DMS 273 (cell line): ENCODE data around the gene SCPEP1.
"Not testable (repeated sequence)": the region's sequence is repeated elsewhere in the genome, so short reads cannot be mapped to it uniquely, and the experiment has no call there.

Experiments
- DNase-seq: peaks from one replicate; lab custom pipeline; 2025; ENCODE audit not compliant: unreplicated experiment; lab: John Stamatoyannopoulos, UW

The SCPEP1 gene

GRCh38 chr17:56960596-56961538 lies 17.1 kb upstream of the SCPEP1 start, which contains the start of gene COIL:
Gene COIL (minus strand): TSS chr17:56961050. CDS start chr17:56961019, 31 bp downstream.
- peak; percentile 98 for DNase-seq

- not testable (repeated sequence) for DNase-seq
Measured at GRCh38 chr17:56965241-56965640, 12.7 kb upstream of the SCPEP1 start.

- DNase-seq = not testable (repeated sequence)
Measured at GRCh38 chr17:56965681-56966080, 12.2 kb upstream of the SCPEP1 start.

GRCh38 chr17:56966338-56966737 lies 11.6 kb upstream of the SCPEP1 start:
- no peak for DNase-seq

GRCh38 chr17:56970974-56971373 lies 7.0 kb upstream of the SCPEP1 start:
- no peak for DNase-seq

- no peak for DNase-seq
Measured at GRCh38 chr17:56972111-56972730, 5.7 kb upstream of the SCPEP1 start.

GRCh38 chr17:56973520-56973919 lies 4.4 kb upstream of the SCPEP1 start:
- no peak for DNase-seq

- no peak for DNase-seq
Measured at GRCh38 chr17:56974055-56974454, 3.9 kb upstream of the SCPEP1 start.

GRCh38 chr17:56975656-56976055 lies 2.3 kb upstream of the SCPEP1 start:
- no peak for DNase-seq

GRCh38 chr17:56976941-56977608 lies 856 bp upstream of the SCPEP1 start:
- peak; percentile 32 for DNase-seq

- peak; percentile 40 for DNase-seq
Measured at GRCh38 chr17:56978441-56979090, 635 bp downstream of the SCPEP1 start.

- DNase-seq = no peak
Measured at GRCh38 chr17:56979091-56979480, 1.2 kb downstream of the SCPEP1 start.

GRCh38 chr17:56980526-56980925 lies 2.6 kb downstream of the SCPEP1 start:
- not testable (repeated sequence) for DNase-seq

- no peak for DNase-seq
Measured at GRCh38 chr17:56982312-56982711, 4.4 kb downstream of the SCPEP1 start.

- DNase-seq = no peak
Measured at GRCh38 chr17:56983366-56983765, 5.4 kb downstream of the SCPEP1 start.

- DNase-seq = no peak
Measured at GRCh38 chr17:56985371-56986162, 7.6 kb downstream of the SCPEP1 start.

GRCh38 chr17:56987283-56987834 lies 9.4 kb downstream of the SCPEP1 start:
- no peak for DNase-seq

- DNase-seq = no peak
Measured at GRCh38 chr17:56988901-56989572, 11.1 kb downstream of the SCPEP1 start.

GRCh38 chr17:56992364-56992763 lies 14.4 kb downstream of the SCPEP1 start:
- no peak for DNase-seq
